Endodermal cell (in vitro differentiated cells): Measurements from ENCODE around the gene BRF1. TPM values are rescaled to one million over a fixed set of nuclear protein-coding genes. Genes with fewer than 3 reads are reported as not detected.

ENCODE experiments used
- DNase-seq: peaks from one replicate; pipeline ENCODE4 v3.0.0-alpha.2; 2017
- H3K27ac ChIP-seq: 2 replicates; pipeline ENCODE4 v1.5.1; 2013; ENCODE audit warnings: mild to moderate bottlenecking, low read depth, low read length, moderate library complexity
- H3K27me3 ChIP-seq: 2 replicates; pipeline ENCODE4 v1.6.1; 2013; ENCODE audit warnings: mild to moderate bottlenecking, low read length, moderate library complexity; ENCODE audit not compliant: insufficient read depth, control insufficient read depth, poor library complexity, severe bottlenecking
- H3K36me3 ChIP-seq: 2 replicates; pipeline ENCODE4 v1.7.0; 2013; ENCODE audit warnings: mild to moderate bottlenecking, low read length, moderate library complexity; ENCODE audit not compliant: control insufficient read depth, insufficient read depth
- H3K4me1 ChIP-seq: one replicate; pipeline ENCODE4 v1.7.0; 2013; ENCODE audit warnings: low read length; ENCODE audit not compliant: control insufficient read depth, insufficient read depth
- H3K4me3 ChIP-seq: 2 replicates; pipeline ENCODE4 v1.5.1; 2013; ENCODE audit warnings: mild to moderate bottlenecking, low read length, moderate library complexity
- H3K9ac ChIP-seq: 2 replicates; pipeline ENCODE4 v1.6.1; 2013; ENCODE audit warnings: mild to moderate bottlenecking, low read length, moderate library complexity; ENCODE audit not compliant: poor library complexity, severe bottlenecking; ENCODE audit errors: extremely low read depth
- H3K9me3 ChIP-seq: 2 replicates; pipeline ENCODE4 v1.6.1; 2013; ENCODE audit warnings: mild to moderate bottlenecking, low read length, moderate library complexity; ENCODE audit not compliant: control insufficient read depth
- H3K27ac Mint-ChIP-seq: 2 replicates; pipeline ENCODE4 v1.8.0; 2020; ENCODE audit warnings: mixed read lengths
- H3K27me3 Mint-ChIP-seq: 2 replicates; pipeline ENCODE4 v1.8.0; 2021; ENCODE audit warnings: mild to moderate bottlenecking, mixed read lengths; ENCODE audit not compliant: insufficient read depth
- H3K36me3 Mint-ChIP-seq: 2 replicates; pipeline ENCODE4 v1.8.0; 2020; ENCODE audit warnings: low read depth, mixed read lengths
- H3K4me1 Mint-ChIP-seq: 2 replicates; pipeline ENCODE4 v1.8.0; 2020; ENCODE audit warnings: mixed read lengths
- H3K4me3 Mint-ChIP-seq: 2 replicates; pipeline ENCODE4 v1.8.0; 2020; ENCODE audit warnings: mild to moderate bottlenecking, moderate library complexity, mixed read lengths
- H3K9me3 Mint-ChIP-seq: 2 replicates; pipeline ENCODE4 v1.8.0; 2020; ENCODE audit warnings: mild to moderate bottlenecking, mixed read lengths
- WGBS, 2 experiments: methylation state at CpG; one replicate each; pipeline versions ENCODE4 v1.1.5 to v1.1.7; 2013; ENCODE audit warnings: missing lambda C conversion rate in 2 of 2, mixed read lengths in 1 of 2; ENCODE audit not compliant: insufficient coverage in 1 of 2, insufficient read length in 1 of 2; 5-methylcytosine and 5-hydroxymethylcytosine counted together
- total RNA-seq, 2 donors: library from RNA; stranded (reverse); fragmentation: NEBNext Ultra II Directional in 1 of 2; extraction: Animal tissue kit (Norgen Biotek cat#: 25700) in 1 of 2; gene quantifications; 2 replicates in 1 of 2; 3 replicates in 1 of 2; pipeline ENCODE4 v1.2.1, GENCODE V29; 2021
- TF ChIP-seq, protein P1 (sequence below): fragments of 200-600 bp; sonication (generic); conservative IDR thresholded peaks from 2 replicates; pipeline ENCODE4 v1.5.0; 2021; ENCODE audit warnings: antibody characterized with exemption, mild to moderate bottlenecking

Gene BRF1
- total RNA-seq, 2 donors from 2014 or later, result 37.0 to 44.5 TPM

DNA sequence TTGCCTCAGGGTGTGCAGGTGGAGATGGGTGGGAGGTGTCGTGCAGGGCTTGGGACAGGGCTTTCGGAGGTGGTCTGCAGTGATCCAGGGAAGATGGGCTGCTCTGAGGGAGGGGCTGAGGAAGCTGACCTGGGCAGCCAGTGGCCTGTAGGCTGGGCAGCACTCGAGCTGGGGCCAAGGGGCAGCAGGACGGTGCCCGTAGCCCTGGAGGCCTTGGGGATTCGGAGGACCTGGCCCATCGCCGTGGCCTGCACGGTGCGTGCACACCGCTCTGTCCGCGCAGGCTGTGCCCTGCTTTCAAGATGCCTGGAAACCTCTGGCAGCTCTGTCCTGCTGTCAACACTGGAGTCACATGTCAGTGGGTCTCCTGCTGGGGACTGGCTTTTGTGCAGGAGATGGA lies 22.9 kb upstream of the BRF1 start:
- H3K27ac ChIP-seq, result no peak overlapping the region

DNA sequence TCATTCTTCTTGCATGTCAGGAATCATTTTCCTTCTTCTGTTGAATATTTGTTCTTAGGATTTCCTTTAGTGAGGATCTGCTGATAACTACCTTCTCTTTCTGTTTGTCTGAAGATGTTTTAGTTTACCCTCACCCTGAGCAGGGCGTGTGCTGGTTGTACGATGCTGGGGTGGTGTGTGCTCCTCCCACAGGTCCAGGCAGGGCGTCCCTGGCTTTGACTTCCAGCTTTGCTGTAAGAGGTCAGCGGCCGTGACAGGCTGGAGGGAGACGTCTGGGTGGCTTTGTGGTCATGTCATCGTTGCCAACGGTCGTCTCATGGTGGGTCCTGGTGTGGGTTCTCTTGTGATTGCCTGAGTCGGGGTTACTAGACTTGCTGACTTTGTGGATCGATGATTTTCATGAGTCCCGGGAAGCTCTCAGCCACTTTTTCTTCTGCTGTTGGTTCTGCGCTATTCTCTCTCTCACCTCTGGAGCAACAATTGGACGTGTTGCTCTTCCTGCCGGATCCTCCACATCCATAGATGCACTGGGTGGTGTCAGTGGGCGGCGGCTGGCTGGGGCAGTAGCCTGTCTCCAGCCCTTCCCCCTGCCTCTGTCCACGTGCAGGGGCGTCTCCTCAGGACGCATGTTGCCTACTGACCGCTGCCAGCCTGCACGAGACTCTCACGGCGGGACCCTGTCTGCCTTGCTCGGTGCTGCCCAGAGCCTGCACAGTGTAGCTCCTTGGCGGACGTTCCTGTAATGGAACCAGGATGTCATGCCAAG lies 22.2 kb upstream of the BRF1 start:
- peak; percentile 32 for DNase-seq
- H3K9me3 Mint-ChIP-seq, result peaks cover 3% of the 10 kb centered on the region
- 92 to 93% methylated on average over 21 to 27 of the region's 27 CpGs for WGBS, 2 experiments
- H3K4me3 Mint-ChIP-seq, result no peak overlapping the region
- no peaks in the 10 kb centered on the region for H3K9me3 ChIP-seq
- TF ChIP-seq, protein P1, sequence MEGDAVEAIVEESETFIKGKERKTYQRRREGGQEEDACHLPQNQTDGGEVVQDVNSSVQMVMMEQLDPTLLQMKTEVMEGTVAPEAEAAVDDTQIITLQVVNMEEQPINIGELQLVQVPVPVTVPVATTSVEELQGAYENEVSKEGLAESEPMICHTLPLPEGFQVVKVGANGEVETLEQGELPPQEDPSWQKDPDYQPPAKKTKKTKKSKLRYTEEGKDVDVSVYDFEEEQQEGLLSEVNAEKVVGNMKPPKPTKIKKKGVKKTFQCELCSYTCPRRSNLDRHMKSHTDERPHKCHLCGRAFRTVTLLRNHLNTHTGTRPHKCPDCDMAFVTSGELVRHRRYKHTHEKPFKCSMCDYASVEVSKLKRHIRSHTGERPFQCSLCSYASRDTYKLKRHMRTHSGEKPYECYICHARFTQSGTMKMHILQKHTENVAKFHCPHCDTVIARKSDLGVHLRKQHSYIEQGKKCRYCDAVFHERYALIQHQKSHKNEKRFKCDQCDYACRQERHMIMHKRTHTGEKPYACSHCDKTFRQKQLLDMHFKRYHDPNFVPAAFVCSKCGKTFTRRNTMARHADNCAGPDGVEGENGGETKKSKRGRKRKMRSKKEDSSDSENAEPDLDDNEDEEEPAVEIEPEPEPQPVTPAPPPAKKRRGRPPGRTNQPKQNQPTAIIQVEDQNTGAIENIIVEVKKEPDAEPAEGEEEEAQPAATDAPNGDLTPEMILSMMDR, result no peak
- peaks cover 21% of the 10 kb centered on the region for H3K4me1 Mint-ChIP-seq
- no peaks in the 10 kb centered on the region for H3K27me3 Mint-ChIP-seq
- H3K4me3 ChIP-seq, result no peak overlapping the region
- H3K27ac Mint-ChIP-seq, result peak overlapping the region; percentile 0
- H3K27me3 ChIP-seq, result no peaks in the 10 kb centered on the region
- peaks cover 26% of the 10 kb centered on the region for H3K36me3 Mint-ChIP-seq
- H3K4me1 ChIP-seq, result peaks cover 13% of the 10 kb centered on the region
- no peak overlapping the region for H3K27ac ChIP-seq
- H3K36me3 ChIP-seq, result no peaks in the 10 kb centered on the region
- no peak overlapping the region for H3K9ac ChIP-seq

More for the DNA sequence above, 22.9 kb upstream of the BRF1 start:
- H3K27me3 Mint-ChIP-seq, result no peaks in the 10 kb centered on the region
- Histone ChIP-seq H3K4me3 (no peak overlapping the region), H3K27me3 (no peaks in the 10 kb centered on the region), H3K36me3 (no peaks in the 10 kb centered on the region), H3K9me3 (no peaks in the 10 kb centered on the region), H3K4me1 (peaks cover 16% of the 10 kb centered on the region), H3K9ac (no peak overlapping the region)
- no peak overlapping the region for H3K4me3 Mint-ChIP-seq
- peaks cover 23% of the 10 kb centered on the region for H3K36me3 Mint-ChIP-seq
- DNase-seq, result no peak
- H3K4me1 Mint-ChIP-seq, result peaks cover 21% of the 10 kb centered on the region
- no peak overlapping the region for H3K27ac Mint-ChIP-seq
- H3K9me3 Mint-ChIP-seq, result peaks cover 3% of the 10 kb centered on the region
- TF ChIP-seq, protein P1, result no peak
- 91 to 93% methylated on average over 10 to 13 of the region's 13 CpGs for WGBS, 2 experiments

DNA sequence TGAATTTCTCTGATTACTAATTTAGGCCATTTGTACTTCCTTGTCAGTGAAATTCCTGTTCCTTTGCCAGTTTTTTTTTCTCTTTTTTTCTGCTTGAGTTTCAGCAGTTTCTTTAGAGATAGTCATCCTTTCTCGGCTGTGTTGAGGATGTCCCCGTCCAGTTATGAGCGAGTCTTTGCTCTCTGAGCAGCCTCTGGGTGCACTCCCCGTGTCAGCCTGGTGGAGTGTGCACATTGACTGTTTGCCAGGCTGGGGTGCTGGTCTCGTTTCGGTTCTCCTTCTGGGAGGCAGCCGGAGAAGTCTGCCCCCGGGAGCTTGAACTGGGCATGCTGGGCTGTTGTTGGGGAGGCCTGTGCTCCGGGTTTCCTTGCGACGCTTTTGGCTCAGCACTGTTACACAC lies 16.7 kb upstream of the BRF1 start:
- H3K27me3 Mint-ChIP-seq, result no peaks in the 10 kb centered on the region
- peaks cover 16% of the 10 kb centered on the region for H3K4me1 Mint-ChIP-seq
- DNase-seq, result no peak
- H3K27me3 ChIP-seq, result no peaks in the 10 kb centered on the region
- no peak overlapping the region for H3K27ac ChIP-seq
- WGBS, 2 experiments, result 88 to 94% methylated on average over 11 of the region's 11 CpGs
- no peak overlapping the region for H3K4me3 ChIP-seq
- H3K9me3 ChIP-seq, result no peaks in the 10 kb centered on the region
- H3K9me3 Mint-ChIP-seq, result peaks cover 3% of the 10 kb centered on the region
- peaks cover 8% of the 10 kb centered on the region for H3K4me1 ChIP-seq
- no peak overlapping the region for H3K9ac ChIP-seq
- TF ChIP-seq, protein P1, result no peak
- H3K36me3 ChIP-seq, result no peaks in the 10 kb centered on the region
- peak overlapping the region; percentile 52 for H3K27ac Mint-ChIP-seq
- H3K36me3 Mint-ChIP-seq, result peaks cover 23% of the 10 kb centered on the region
- no peak overlapping the region for H3K4me3 Mint-ChIP-seq
